Measurements from ENCODE around the gene DTYMK.
A peak's percentile ranks its signal among the peaks of the same experiment; 100 is the strongest.

Gene DTYMK

DNA sequence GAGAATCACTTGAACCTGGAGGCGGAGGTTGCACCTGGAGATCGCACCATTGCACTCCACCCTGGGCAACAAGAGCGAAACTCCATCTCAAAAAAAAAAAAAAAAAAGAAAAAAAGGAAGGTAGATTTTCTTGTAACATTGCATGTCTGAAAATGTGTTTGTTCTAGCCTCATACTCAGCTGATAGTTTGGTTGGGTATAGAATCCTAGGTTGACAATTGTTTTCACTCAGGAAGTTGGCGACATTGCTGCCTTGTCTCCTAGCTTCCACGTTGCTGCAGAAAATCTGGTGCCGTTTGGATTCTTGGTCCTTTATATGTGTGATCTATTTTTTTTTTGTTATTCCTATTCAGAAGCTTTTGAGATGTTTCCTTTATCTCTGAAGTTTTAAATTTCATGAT lies 19.9 kb upstream of the DTYMK start:
- no peak for DNase-seq (ENCODE audit: low spot score)

DNA sequence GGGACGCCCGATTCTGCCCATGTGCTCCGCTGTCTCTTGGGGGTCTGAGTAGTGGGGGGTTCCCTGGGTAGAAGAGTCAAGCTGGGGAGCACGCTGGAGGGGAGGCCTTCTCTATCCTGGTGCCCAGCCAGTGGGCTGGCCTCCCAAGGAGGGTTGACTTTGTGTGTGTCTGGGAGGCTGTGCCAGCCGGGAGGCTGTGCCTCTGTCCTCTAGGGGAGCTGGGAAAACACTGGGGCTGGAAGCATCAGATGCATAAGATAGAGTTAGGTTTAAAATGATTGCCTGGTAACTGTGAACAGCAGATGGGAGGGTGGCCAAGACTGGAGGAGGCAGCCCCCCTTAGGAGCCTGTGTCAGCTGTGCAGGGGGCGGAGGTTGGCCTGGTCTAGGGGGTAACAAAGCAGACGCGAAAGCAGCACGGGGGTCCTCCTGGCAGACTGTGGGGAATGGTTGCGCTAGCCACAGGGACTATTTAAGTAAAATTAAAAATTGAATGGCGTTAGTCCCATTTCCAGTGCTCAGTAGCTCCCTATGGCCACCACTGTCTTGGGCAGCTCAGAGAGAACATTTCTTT lies 16.5 kb upstream of the DTYMK start:
- peak; percentile 41 for DNase-seq (ENCODE audit: low spot score)

DNA sequence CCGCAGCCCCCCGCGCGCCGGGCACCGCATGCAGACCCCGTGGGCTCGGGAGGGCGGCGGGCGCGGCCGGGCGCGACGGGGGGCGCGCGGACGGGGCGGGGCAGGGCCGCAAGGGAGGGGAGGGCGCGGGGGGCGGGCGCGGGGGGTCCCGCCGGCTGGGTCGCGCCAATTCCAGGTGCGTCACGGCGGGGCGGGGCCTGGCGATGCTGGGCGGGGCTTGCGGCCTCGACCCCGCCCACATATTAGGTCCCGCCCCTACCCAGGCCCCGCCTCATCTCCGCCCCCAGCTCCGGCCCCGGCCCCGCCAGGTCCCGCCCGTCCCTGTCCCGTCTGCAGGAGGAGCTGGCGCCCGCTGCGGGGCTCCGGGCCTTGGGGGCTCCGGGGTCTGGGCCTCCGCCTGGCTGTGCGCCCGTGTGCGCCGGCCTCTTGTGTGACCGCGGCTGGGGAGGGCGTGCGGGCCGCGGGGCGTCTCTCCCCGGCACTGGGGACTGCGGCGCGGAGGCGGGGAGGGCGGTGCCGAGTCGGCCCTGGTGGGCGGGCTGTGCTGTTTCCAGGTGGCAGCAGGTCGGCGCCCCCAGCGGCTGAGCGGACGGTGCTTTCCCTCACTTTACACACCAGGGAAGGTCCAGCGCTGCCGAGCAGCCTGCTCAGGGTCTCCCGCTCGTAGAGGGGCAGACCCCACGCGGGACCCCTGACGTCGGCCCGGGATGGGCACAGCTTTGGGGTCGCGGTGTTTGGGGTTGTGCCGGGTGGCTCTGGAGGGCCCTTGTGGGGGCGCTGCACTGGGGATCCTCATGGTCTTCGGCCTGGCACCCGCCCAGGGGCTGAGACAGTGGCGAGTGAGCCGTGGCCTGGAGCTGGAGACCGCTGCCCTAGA lies 15.8 kb upstream of the DTYMK start:
- DNase-seq (ENCODE audit: low spot score), result peak; percentile 89

DNA sequence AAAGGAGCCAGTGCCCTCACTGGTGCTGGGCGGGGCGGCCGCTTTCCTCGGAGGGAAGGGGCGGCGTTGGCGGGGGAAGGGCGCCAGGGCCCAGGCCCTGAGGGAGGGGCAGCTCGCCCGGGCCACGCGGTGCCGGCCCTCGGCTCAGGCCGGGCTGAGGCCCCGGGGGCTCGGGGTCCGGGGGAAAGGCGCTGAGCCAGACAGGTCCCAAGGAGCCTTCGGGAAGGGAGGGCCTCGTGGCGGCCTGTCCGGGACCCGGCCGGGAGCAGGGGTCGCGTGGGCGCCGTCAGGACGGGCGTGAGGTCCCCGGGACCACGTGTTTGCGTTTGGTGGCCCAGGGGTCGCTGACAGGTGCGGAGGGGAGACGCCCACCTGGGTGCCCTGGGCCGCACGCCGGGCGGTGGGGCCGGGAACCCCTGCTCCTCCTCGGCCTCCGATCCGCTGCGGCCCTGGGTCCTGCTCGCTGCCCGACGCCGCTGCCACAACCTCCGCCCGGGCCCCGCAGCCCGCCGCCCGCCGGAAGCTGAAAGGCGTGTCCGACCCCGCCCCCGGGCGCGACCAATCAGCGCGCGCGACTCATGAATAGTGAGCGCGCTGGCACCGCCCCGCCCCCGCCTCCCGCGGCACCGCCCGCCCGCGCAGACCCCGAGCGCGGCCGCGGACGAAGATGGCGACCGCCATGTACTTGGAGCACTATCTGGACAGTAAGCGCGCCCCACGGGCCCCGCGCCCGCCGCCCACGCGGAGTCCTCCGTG lies 15.0 kb upstream of the DTYMK start, which contains the start of gene ING5:
TSS of gene ING5 (plus strand) at position 641 of the 756 bp plus-strand sequence. CDS start at position 668, 27 bp downstream.
- peak; percentile 94 for DNase-seq (ENCODE audit: low spot score)

DNA sequence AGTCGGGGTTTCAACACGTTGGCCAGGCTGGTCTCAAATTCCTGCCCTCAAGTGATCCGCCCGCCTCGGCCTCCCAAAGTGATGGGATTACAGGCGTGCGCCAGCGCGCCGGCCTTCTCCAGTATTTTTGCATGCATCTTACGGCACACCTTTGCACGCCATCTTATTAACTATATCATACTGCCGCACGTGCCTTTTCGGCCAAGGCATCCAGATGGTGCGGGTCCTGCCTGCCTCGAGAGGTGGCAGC lies 14.5 kb upstream of the DTYMK start:
- no peak for DNase-seq (ENCODE audit: low spot score)

DNA sequence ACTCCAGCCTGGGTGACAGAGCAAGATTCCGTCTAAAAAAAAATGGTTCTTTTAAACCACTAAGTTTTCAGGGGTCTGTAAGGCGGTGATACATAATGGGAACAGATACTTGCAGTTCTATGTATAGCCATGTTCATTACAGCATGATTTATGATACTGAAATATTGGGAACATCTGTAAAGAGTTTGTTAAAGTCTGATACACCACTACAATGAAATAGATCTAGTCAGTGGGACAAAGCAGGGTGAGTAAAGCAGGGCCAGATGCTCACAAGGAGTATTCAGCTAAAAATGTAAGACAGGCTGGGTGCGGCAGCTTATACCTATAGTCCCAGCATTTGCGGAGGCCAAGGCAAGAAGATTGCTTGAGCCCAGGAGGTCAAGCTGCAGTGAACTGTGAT lies 9.0 kb upstream of the DTYMK start:
- DNase-seq (ENCODE audit: low spot score), result no peak

DNA sequence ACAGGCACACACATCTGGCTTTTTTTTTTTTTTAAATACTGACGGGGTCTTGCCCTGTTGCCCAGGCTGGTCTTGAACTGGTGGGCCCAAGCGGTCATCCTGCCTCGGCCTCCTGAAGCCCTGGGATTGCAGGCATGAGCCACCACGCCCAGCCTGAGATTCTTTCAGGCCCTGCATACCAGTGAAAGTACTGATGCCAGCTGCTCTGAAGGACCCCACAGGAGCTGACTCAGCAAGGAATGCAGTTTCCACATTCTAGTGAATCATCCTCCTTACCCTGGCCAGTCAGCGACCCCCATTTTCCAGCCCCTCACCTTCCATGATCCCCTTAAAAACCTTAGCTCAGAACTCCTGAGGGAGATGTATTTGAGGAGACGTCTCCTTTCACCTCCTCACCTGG lies 5.8 kb upstream of the DTYMK start:
- DNase-seq (ENCODE audit: low spot score), result no peak

DNA sequence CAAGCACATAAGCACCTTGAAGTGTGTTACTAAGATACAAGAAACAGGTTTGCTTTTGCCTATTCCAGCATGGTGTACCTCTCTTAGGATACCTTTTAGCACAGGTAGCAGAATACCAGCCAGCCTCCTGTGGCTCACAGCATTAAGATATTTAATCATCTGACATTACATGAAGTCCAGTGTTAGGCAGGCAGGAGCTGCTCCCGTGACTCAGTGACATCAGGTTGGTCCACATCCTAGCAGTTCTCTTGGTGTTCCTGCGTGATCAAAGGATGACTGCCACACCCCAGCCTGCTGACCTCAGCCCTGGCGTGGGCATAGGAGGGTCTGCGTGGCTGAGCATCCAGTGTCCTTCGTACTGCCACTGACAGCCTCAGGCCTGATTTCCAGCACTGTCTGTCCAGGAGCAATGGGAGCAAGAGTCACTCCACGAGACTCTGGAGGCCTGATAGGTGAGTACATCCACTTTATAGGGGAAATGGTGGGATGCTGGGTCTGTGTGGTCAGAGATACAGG lies 3.6 kb upstream of the DTYMK start:
- DNase-seq (ENCODE audit: low spot score), result no peak

DNA sequence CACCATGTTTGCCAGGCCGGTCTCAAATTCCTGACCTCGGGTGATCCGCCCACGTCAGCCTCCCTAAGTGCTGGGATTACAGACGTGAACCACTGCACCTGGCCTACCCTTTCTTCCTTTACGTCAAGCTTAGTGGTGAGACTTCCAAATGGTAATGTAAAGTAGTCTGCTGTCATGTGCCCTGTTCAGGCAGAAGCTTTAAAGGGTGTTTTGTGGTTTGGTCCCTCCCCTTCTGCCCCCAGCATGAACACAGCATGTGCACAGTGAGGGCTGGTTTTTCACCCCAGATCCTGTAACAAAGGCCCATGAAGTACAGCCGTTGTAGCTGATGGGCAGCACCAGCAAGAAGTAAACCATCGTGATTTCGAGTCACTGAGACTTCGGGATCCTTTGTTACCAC lies 2.7 kb upstream of the DTYMK start:
- no peak for DNase-seq (ENCODE audit: low spot score)

DNA sequence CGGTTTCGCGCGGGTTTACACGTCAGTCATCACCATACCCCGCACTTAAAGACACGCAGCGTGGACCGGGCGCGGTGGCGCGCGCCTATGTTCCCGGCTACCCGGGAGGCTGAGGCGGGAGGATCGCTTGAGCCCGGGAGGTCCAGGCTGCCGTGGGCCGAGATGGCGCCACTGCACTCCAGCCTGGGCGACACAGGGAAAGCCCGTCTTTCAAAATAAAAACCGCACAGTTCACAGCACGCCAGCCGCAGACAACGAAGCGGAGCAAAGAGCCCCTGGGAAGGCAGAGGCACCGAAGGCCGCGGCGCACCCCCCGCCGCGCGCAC lies 328 bp downstream of the DTYMK start:
- no peak for DNase-seq (ENCODE audit: low spot score)

DNA sequence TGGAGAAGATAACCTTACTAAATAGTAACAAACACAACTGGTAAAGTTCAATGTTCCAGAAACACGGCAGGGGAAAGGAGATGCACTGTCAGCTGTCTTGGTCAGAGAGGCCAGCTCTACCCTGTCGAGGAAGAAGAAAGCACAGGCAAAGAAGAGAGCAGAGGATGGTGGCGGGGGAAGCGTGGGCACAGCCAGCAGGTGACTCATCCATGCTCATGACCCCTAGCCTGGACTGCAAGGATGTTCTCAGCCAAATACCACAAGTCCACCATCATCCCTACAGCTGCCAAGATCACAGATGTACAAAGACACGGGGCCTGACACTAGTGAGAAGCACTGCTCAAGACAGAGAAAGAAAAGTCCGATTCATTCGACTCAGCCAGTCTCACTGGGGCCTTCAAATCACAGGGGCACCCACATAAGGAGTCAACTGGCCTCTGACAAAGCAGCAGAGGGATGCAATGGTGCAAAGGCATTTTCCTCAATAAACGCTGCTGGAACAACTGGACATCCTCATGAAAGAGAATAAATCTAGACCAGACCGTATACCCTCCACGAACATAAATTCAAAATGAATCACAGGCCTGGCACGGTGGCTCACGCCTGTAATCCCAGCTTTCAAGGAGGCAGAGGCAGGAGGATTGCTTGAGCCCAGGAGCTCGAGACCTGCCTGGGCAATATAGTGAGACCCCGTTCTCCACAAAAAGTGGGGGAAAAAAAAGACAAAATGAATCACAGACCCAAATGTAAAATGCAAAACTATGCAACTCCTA lies 5.6 kb downstream of the DTYMK start:
- DNase-seq (ENCODE audit: low spot score), result no peak

DNA sequence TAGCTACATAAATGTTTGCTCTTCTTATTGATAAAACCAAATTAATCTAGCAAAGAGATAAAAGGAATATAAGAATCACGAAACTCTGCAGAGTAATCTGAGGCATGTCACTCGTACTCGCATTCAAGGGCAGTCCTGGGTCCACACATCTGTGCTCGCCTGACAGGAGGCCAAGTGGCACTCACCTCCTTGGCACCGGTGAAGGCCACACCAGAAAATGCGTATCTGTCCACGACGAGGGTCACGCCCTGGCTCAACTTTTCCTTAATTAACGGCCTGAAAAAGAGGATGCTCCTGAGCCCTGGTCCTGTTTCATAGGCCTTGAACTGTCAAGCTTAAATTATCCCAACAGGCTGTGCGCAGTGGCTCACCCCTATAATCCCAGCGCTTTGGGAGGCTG lies 6.6 kb downstream of the DTYMK start:
- no peak for DNase-seq (ENCODE audit: low spot score)

DNA sequence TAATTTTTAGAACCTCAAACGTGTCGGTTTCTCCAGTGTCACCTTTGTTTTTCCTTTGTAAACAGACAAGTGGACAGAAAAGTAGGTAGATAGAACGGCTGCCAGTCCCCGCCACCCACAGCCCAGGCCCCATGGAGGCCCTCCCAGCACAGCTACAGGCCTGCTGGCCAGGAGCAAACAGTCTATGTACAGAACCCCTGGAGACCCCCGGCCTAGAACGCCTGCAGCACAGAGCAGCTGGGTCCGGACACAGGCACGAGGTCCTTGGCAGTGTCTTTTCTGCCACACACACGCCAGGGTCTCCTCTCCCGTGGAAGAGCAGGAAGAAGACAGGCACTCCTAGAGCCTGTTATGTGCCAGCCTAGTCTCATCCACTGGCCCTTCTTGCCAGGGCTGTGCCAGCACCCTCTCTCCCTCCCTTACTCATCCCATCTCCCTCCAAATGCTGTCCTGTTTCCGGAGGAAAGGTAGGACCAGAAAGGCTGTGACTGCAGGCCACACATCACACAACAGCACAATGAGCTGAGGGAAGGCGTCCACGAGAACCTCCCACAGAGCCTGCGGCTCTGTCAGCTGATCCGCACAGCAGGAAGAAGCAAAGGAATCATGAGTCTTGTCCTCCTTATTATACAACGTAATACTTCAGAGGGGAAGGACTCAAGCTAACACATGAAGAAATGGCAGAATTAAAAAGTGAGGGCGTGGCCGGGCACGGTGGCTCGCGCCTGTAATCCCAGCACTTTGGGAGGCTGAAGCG lies 7.7 kb downstream of the DTYMK start:
- DNase-seq (ENCODE audit: low spot score), result no peak

DNA sequence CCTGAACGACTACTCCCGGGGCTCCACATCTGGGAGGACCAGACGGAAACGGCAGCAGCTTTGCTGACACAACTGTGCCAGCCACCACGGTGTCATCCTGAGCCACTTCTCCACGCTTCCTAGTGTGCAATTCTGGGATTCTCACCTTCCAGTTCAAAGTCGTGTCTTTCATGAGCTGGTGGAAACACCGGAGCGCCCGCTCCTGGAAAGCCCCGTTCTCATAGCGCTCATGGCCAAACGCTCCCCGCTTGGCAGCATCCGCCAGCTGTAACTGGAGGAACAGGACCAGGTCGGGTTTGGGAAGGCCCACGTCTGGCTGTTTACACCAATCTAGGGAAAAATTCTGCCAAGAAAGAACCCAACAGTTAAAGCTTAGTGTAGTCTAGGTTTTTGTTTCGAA lies 8.3 kb downstream of the DTYMK start:
- no peak for DNase-seq (ENCODE audit: low spot score)

DNA sequence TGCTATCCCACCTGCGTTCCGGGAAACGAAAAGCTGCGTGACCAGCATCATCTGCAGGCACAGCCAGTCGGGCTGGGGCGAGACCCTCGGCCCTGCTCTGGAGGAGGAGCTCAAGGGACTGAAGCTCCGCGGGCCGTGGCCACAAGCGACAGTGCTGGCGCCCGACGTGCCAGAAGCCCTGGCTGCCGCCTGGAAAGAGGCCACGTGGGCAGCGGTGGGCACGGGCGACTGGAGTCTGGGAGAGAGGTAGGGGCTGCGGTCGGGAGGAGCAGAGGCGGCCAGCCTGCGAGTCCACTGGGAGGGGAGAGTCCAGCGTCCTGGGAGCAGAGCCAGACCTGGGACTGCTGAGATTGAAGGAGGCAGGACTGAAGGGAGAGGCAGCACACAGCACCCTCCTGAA lies 9.2 kb downstream of the DTYMK start:
- DNase-seq (ENCODE audit: low spot score), result no peak

DNA sequence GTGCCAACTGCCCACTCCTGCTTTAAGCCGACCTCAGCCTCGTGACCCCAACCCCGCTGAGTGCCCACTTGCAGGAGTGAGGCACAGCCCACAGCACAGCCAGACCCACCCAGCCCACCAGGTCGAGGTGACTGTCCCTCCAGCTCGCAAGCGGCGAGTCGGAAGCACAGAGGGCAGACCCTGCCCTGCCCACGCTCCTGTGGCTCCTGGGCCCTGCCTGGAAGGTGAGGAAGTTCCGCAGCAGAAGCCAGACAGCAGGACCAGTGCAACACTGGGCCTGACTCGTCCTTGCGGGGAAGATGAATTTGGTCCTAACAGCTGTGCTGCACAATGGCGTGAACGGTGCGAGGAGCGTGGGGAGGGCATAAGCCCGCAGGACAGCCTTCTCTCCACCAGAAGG lies 9.9 kb downstream of the DTYMK start:
- no peak for DNase-seq (ENCODE audit: low spot score)

DNA sequence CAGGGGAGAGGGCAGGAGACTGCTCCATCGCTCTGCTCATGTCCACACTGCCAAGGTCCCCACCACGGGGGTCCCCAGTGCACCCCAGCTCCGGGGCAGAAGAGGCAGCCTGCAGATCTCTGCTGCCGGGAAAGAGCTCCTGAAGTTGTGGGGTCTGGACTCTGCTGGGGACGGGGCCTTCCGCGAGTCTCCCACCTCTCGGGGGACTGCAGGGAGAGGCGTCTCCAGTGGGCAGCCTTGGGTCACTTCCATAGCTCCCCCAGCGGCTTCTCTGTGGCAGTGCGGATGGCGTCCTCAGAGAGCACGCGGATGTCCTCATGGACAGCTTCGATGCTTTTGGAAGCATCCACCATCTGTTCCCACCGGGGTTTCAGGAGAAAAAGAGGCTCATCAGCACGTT lies 10.7 kb downstream of the DTYMK start:
- DNase-seq (ENCODE audit: low spot score), result no peak

DNA sequence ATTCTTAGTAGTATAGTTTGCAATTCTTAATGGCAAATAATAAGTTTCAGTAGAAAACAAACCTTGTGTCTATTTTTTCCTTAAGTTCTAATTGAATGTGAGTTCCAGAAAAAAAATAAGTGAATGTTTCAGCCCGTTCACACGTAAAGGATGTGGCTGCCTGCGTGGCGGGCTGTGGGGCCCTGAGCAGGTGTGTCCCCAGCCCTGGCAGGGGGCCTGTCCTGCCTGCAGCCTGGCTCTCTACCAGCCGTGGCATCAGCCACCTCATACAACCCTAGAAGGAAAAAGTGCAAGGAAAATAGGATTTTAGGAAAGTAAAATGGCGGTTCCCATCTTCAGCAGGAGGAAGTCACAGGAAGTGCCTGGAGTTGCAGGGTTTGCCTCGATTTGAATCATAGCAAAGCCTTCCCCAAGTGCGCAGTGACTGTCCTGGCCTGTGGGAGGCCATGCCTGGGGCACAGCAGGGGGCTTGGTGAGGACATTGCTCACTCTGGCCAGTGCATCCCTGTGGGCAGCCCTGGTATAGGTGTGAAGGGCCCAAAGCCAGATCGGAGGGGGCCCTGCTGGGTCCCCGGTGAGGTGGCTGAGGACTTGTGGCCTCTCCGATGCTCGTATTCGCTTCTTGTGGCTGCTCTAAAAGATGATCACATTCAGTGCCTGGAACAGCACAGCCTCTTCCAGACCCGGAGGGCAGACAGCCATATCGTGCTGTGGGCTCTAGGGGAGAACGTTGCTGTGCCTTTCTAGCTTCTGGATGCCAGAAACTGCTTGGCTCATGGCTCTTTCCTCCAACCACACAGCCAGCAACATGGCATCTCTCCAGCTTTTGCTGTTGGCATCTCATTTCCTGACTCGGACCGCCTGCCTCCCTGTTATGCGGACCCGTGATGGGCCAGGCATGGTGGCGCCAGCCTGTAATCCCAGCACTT lies 12.6 kb downstream of the DTYMK start:
- DNase-seq (ENCODE audit: low spot score), result no peak

DNA sequence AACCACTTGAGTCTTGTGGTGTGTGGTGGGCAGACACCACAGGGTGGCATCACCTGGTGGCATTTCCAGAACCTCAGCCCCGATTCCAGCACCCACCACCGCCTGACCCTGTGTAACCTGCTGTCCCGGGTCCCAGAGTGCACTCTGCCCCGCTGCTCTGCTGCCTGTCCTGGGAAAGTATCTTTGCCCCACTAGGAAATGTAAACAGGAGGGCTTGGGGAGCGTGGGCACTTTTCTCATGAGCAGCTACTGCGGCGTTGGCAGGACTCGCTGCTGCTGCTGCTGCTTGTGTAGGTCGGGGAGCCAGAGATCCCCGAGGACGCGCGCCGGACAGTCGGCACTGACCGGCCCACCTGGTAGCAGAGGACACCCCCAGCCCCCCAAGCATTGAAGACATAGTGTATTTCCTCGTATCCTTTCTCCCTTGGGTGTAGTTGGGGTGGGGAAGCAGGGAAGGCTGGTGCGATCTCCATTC lies 13.4 kb downstream of the DTYMK start:
- no peak for DNase-seq (ENCODE audit: low spot score)
